Measurements from ENCODE around the gene RAB44. TPM values are rescaled to one million over a fixed set of nuclear protein-coding genes. Genes with fewer than 3 reads are reported as not detected.

RAB44 gene
- total RNA-seq, 5 donors from 2014 or later (not counting 1 experiment from before 2014, with no cell fraction given): 0.06 to 0.35 (median 0.09) TPM; not detected in 1

DNA sequence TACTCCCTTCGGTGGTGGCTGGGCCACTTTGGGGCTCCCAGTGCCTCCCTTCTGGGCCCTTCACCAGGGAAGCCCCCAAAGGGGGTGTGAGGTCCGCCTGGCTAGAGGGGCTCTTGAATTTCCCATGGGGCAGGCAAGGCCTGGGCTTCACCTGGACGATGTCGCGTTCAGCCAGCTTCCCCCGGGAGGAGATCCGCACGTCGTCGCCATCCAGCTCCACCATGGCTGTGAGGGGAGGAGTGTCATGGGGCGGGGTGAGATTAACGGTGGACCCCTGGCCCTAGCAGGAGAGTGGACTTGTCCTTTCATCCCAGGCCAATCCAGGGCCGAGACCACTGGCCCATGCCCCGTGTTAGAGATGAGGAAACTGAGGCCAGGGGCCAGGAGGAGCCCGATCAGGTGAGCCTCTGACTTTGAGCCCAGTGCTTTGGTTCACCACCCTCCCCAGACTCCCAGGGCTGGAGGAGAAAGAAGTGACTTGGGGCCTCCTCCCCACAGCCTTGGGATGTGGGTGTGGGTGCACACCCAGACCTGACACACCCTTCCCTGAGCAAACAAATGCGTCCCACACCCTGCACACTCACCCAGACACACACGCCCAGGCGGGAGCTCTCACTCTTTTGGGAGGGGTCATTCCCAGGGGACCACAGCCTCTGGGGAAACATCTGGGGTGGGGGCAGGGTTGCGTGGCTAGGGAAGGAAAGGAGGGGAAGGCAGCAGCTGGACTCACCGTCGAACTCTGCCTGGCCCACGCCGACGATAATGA is 46.1 kb downstream of the RAB44 start:
- no peak overlapping the region for H3K27ac Mint-ChIP-seq
- no peak overlapping the region for H3K4me3 Mint-ChIP-seq
- no peak for DNase-seq

DNA sequence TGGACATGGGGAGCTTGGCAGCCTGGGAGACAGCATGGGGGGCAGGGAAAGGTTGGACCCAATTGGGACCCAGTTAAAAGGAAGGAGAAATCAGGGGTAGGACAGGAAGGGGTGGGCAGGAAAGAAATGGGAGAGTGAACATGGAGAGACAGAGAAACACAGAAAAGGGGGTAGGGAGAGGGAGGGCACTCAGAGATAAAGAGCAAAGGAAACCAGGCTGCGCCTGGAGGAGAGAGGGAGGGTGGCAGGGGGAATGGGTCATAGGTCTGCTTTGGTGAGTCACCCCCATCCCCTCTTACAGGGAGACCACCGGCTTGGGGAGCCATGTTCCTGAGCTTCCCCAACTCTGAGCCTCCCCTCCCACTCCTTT is 46.7 kb downstream of the RAB44 start:
- H3K36me3 ChIP-seq (ENCODE audit: control insufficient read depth in 2 of 2, extremely low read depth in 1 of 2, insufficient read depth in 1 of 2, low read length in 1 of 2): no peaks in the 10 kb centered on the region
- Mint-ChIP-seq H3K4me3 (no peak overlapping the region), H3K36me3 (no peaks in the 10 kb centered on the region), H3K27ac (peak overlapping the region in 1 of 2 donors; percentile 27), H3K4me1 (peaks cover 0 to 27% (median 0%) of the 10 kb centered on the region in 3 donors), H3K9me3 (peaks cover 0 to 5% (median 0%) of the 10 kb centered on the region in 3 donors), H3K27me3 (no peaks in the 10 kb centered on the region)
- H3K27ac ChIP-seq (ENCODE audit: low read length): no peak overlapping the region
- ATAC-seq (replicated peaks in 1 of 4) (no peak), DNase-seq (no peak)
- H3K9me3 ChIP-seq: no peaks in the 10 kb centered on the region
- no peak overlapping the region for H3K4me3 ChIP-seq (ENCODE audit: control insufficient read depth in 1 of 2, extremely low read depth in 1 of 2, low read length in 1 of 2)
- peaks cover 0 to 8% of the 10 kb centered on the region in 2 experiments for H3K27me3 ChIP-seq (replicated peaks in 1 of 2; ENCODE audit: control insufficient read depth in 2 of 2, extremely low read depth in 1 of 2, insufficient read depth in 2 of 2, low read length in 1 of 2)
- peaks cover 0 to 16% of the 10 kb centered on the region in 2 experiments for H3K4me1 ChIP-seq (ENCODE audit: control insufficient read depth in 1 of 2, extremely low read depth in 1 of 2, insufficient read depth in 2 of 2, low read length in 2 of 2)
- no CpG with 5 or more reads among the region's 2 CpGs for WGBS (ENCODE audit: insufficient coverage)
- CTCF ChIA-PET: interaction anchor here in 1 of 2 donors (0.6 kb wide), 1 partner anchor 133 kb away, joined by 4 read pairs; no protein-coding TSS in a partner anchor
- POLR2A ChIA-PET: no interaction called here

More for the DNA sequence above, 46.1 kb downstream of the RAB44 start:
- ChIA-PET POLR2A (no interaction called here), CTCF (interaction anchor here in 1 of 2 donors (0.6 kb wide), 1 partner anchor 133 kb away, joined by 4 read pairs; no protein-coding TSS in a partner anchor)
- peaks cover 0 to 8% of the 10 kb centered on the region in 2 experiments for H3K27me3 ChIP-seq (replicated peaks in 1 of 2; ENCODE audit: control insufficient read depth in 2 of 2, extremely low read depth in 1 of 2, insufficient read depth in 2 of 2, low read length in 1 of 2)
- peaks cover 0 to 27% (median 0%) of the 10 kb centered on the region in 3 donors for H3K4me1 Mint-ChIP-seq
- no peak overlapping the region for H3K4me3 ChIP-seq (ENCODE audit: control insufficient read depth in 1 of 2, extremely low read depth in 1 of 2, low read length in 1 of 2)
- H3K36me3 Mint-ChIP-seq: no peaks in the 10 kb centered on the region
- no peaks in the 10 kb centered on the region for H3K27me3 Mint-ChIP-seq
- peaks cover 0 to 16% of the 10 kb centered on the region in 2 experiments for H3K4me1 ChIP-seq (ENCODE audit: control insufficient read depth in 1 of 2, extremely low read depth in 1 of 2, insufficient read depth in 2 of 2, low read length in 2 of 2)
- no peak overlapping the region for H3K27ac ChIP-seq (ENCODE audit: low read length)
- 85% methylated on average over 14 of the region's 24 CpGs for WGBS (ENCODE audit: insufficient coverage)
- no peaks in the 10 kb centered on the region for H3K9me3 ChIP-seq
- ATAC-seq (replicated peaks in 1 of 4): peak in 1 of 4 experiments; percentile 9
- H3K36me3 ChIP-seq (ENCODE audit: control insufficient read depth in 2 of 2, extremely low read depth in 1 of 2, insufficient read depth in 1 of 2, low read length in 1 of 2): no peaks in the 10 kb centered on the region
- H3K9me3 Mint-ChIP-seq: peaks cover 0 to 5% (median 0%) of the 10 kb centered on the region in 3 donors

DNA sequence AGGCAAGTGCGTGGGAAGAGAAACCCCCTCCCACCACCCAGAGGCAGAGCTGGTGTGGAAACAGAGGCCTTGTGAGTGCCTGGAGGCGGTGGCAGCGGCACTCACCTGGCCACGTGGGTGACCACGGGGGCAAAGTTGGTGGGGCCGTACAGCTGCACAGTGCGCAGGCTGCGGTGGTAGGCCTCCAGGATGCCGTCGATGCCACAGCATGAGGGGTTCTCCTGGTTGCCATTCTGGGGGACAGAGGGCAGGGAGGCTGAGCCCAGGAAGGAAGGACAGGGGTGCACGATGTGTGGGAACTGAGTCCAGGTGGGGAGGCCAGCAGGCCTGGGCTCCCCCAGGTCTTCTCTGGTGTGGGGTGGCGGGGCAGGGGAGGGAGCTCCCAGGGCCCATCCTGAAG is 47.7 kb downstream of the RAB44 start:
- no peaks in the 10 kb centered on the region for H3K36me3 ChIP-seq (ENCODE audit: control insufficient read depth in 2 of 2, extremely low read depth in 1 of 2, insufficient read depth in 1 of 2, low read length in 1 of 2)
- CTCF ChIA-PET: no interaction called here

DNA sequence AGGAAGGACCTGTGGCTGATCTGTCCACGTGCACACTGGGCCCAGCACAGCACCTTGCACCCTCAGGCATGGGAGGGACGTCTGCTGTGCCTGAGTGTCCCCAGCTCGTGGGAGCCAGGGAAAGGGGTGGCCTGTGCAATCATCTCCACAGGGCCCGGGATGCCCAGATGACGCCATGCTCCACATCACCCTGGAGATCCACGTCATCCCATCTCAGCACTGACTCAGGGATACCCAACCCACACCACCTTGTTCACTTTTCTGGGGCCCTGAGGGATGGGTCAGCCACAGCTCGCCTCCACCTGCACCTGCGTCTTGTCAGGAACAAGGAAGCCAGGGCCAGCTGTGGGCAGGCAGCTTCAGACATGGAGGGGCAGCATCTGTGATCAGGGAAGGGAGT is 48.2 kb downstream of the RAB44 start:
- WGBS (ENCODE audit: insufficient coverage): 67% methylated on average over 2 of the region's 8 CpGs
- H3K27me3 Mint-ChIP-seq: no peaks in the 10 kb centered on the region
- H3K9me3 Mint-ChIP-seq: peaks cover 0 to 9% (median 0%) of the 10 kb centered on the region in 3 donors
- ATAC-seq (replicated peaks in 1 of 4) (no peak), DNase-seq (no peak)
- ChIA-PET CTCF (no interaction called here), POLR2A (interaction anchor here (0.6 kb wide), 2 partner anchors 69 to 289 kb away, joined by 3 to 10 read pairs; no protein-coding TSS in a partner anchor)
- Histone ChIP-seq H3K27ac (ENCODE audit: low read length) (no peak overlapping the region), H3K9me3 (no peaks in the 10 kb centered on the region), H3K4me3 (ENCODE audit: control insufficient read depth in 1 of 2, extremely low read depth in 1 of 2, low read length in 1 of 2) (no peak overlapping the region), H3K27me3 (replicated peaks in 1 of 2; ENCODE audit: control insufficient read depth in 2 of 2, extremely low read depth in 1 of 2, insufficient read depth in 2 of 2, low read length in 1 of 2) (peaks cover 0 to 8% of the 10 kb centered on the region in 2 experiments), H3K4me1 (ENCODE audit: control insufficient read depth in 1 of 2, extremely low read depth in 1 of 2, insufficient read depth in 2 of 2, low read length in 2 of 2) (peaks cover 0 to 16% of the 10 kb centered on the region in 2 experiments), H3K36me3 (ENCODE audit: control insufficient read depth in 2 of 2, extremely low read depth in 1 of 2, insufficient read depth in 1 of 2, low read length in 1 of 2) (no peaks in the 10 kb centered on the region)
- H3K36me3 Mint-ChIP-seq: no peaks in the 10 kb centered on the region
- H3K4me1 Mint-ChIP-seq: peaks cover 0 to 21% (median 0%) of the 10 kb centered on the region in 3 donors
- no peak overlapping the region for H3K4me3 Mint-ChIP-seq
- H3K27ac Mint-ChIP-seq: no peak overlapping the region

More for the DNA sequence above, 47.7 kb downstream of the RAB44 start:
- Mint-ChIP-seq H3K4me1 (peaks cover 0 to 25% (median 0%) of the 10 kb centered on the region in 3 donors), H3K27ac (no peak overlapping the region), H3K36me3 (no peaks in the 10 kb centered on the region), H3K9me3 (peaks cover 0 to 8% (median 0%) of the 10 kb centered on the region in 3 donors), H3K4me3 (no peak overlapping the region), H3K27me3 (no peaks in the 10 kb centered on the region)
- POLR2A ChIA-PET: no interaction called here
- DNase-seq (no peak), ATAC-seq (replicated peaks in 1 of 4) (no peak)
- H3K4me1 ChIP-seq (ENCODE audit: control insufficient read depth in 1 of 2, extremely low read depth in 1 of 2, insufficient read depth in 2 of 2, low read length in 2 of 2): peaks cover 0 to 16% of the 10 kb centered on the region in 2 experiments
- H3K4me3 ChIP-seq (ENCODE audit: control insufficient read depth in 1 of 2, extremely low read depth in 1 of 2, low read length in 1 of 2): no peak overlapping the region
- no peaks in the 10 kb centered on the region for H3K9me3 ChIP-seq
- H3K27ac ChIP-seq (ENCODE audit: low read length): no peak overlapping the region
- peaks cover 0 to 8% of the 10 kb centered on the region in 2 experiments for H3K27me3 ChIP-seq (replicated peaks in 1 of 2; ENCODE audit: control insufficient read depth in 2 of 2, extremely low read depth in 1 of 2, insufficient read depth in 2 of 2, low read length in 1 of 2)
- WGBS (ENCODE audit: insufficient coverage): 89% methylated on average over 7 of the region's 12 CpGs

DNA sequence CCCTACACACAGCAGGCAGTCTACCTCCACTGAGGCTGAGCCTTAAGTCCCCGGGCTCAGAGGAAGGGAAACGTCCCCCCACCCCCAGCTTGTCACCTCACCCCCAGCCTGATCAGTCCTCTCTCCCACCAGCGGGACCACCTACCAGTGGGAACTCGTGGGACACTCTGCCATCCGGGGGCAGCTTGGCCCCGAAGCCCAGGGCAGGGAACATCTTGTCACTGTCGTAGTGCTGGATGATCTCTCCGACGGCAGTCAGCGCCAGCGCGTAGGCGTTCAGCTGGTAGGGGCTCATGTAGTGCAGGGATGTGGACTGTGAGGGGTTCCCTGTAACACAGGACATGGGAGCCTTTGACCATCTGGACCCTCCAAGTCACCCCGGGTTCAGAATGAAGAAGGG is 48.6 kb downstream of the RAB44 start:
- Histone ChIP-seq H3K4me1 (ENCODE audit: control insufficient read depth in 1 of 2, extremely low read depth in 1 of 2, insufficient read depth in 2 of 2, low read length in 2 of 2) (peaks cover 0 to 16% of the 10 kb centered on the region in 2 experiments), H3K27me3 (replicated peaks in 1 of 2; ENCODE audit: control insufficient read depth in 2 of 2, extremely low read depth in 1 of 2, insufficient read depth in 2 of 2, low read length in 1 of 2) (peaks cover 0 to 8% of the 10 kb centered on the region in 2 experiments), H3K36me3 (ENCODE audit: control insufficient read depth in 2 of 2, extremely low read depth in 1 of 2, insufficient read depth in 1 of 2, low read length in 1 of 2) (no peaks in the 10 kb centered on the region), H3K9me3 (no peaks in the 10 kb centered on the region), H3K27ac (ENCODE audit: low read length) (no peak overlapping the region), H3K4me3 (ENCODE audit: control insufficient read depth in 1 of 2, extremely low read depth in 1 of 2, low read length in 1 of 2) (no peak overlapping the region)
- Mint-ChIP-seq H3K27me3 (no peaks in the 10 kb centered on the region), H3K27ac (no peak overlapping the region), H3K36me3 (no peaks in the 10 kb centered on the region), H3K4me1 (peaks cover 0 to 23% (median 0%) of the 10 kb centered on the region in 3 donors), H3K4me3 (no peak overlapping the region), H3K9me3 (peaks cover 0 to 9% (median 0%) of the 10 kb centered on the region in 3 donors)
- ChIA-PET POLR2A (interaction anchor here (0.6 kb wide), 2 partner anchors 70 to 290 kb away, joined by 3 to 10 read pairs; no protein-coding TSS in a partner anchor), CTCF (no interaction called here)
- 91% methylated on average over 9 of the region's 14 CpGs for whole genome bisulfite sequencing (ENCODE audit: insufficient coverage)
- no peak for ATAC-seq (replicated peaks in 1 of 4)
- DNase-seq: no peak

DNA sequence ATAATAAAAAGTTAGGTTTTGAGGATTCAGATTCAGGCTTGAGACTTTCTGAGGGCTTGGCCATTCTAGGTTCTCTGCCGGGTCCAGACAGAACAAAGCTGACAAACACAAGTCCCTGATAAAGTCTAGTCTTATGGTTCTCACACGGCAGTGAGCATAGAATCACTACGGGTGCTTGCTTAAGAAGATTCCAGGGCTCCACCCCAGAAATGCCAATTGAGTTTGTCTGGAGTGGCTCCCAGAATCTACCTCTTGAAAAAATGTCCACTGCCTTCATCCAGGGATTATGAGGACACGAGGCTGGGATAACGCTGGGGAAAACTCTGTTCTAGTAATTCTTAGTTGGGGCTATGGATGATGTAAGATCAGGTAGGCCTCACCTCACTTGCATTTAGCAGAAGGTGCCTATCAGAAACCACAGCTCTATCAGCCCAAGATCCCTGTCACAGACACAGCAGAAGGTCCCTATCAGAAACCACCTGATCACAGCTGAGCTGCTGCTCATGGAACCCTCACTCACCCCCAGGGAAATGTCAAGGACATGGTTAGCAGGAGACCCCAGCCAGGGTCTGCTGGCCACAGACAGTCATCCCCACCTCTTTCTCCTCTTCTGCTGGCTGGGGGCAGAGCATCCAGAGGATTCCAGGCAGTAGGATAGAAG is 52.3 kb downstream of the RAB44 start:
- WGBS (ENCODE audit: insufficient coverage): 80% methylated on average over 1 of the region's 5 CpGs
- no peaks in the 10 kb centered on the region for H3K9me3 ChIP-seq
- no peak overlapping the region for H3K4me3 ChIP-seq (ENCODE audit: control insufficient read depth in 1 of 2, extremely low read depth in 1 of 2, low read length in 1 of 2)
- Mint-ChIP-seq H3K4me3 (no peak overlapping the region), H3K36me3 (no peaks in the 10 kb centered on the region), H3K27me3 (no peaks in the 10 kb centered on the region), H3K27ac (no peak overlapping the region), H3K9me3 (peaks cover 0 to 9% (median 0%) of the 10 kb centered on the region in 3 donors), H3K4me1 (peaks cover 4 to 33% (median 18%) of the 10 kb centered on the region in 3 donors)
- H3K27ac ChIP-seq (ENCODE audit: low read length): no peak overlapping the region
- H3K36me3 ChIP-seq (ENCODE audit: control insufficient read depth in 2 of 2, extremely low read depth in 1 of 2, insufficient read depth in 1 of 2, low read length in 1 of 2): no peaks in the 10 kb centered on the region
- peaks cover 0 to 32% of the 10 kb centered on the region in 2 experiments for H3K4me1 ChIP-seq (ENCODE audit: control insufficient read depth in 1 of 2, extremely low read depth in 1 of 2, insufficient read depth in 2 of 2, low read length in 2 of 2)
- DNase-seq (no peak), ATAC-seq (replicated peaks in 1 of 4) (no peak)
- POLR2A ChIA-PET: no interaction called here
- H3K27me3 ChIP-seq (replicated peaks in 1 of 2; ENCODE audit: control insufficient read depth in 2 of 2, extremely low read depth in 1 of 2, insufficient read depth in 2 of 2, low read length in 1 of 2): no peaks in the 10 kb centered on the region
- CTCF ChIA-PET: interaction anchor here in 1 of 2 donors (1.3 kb wide), 1 partner anchor 11 kb away, joined by 3 read pairs; no protein-coding TSS in a partner anchor
